Measurements from ENCODE around the gene RACK1.

Gene RACK1

DNA sequence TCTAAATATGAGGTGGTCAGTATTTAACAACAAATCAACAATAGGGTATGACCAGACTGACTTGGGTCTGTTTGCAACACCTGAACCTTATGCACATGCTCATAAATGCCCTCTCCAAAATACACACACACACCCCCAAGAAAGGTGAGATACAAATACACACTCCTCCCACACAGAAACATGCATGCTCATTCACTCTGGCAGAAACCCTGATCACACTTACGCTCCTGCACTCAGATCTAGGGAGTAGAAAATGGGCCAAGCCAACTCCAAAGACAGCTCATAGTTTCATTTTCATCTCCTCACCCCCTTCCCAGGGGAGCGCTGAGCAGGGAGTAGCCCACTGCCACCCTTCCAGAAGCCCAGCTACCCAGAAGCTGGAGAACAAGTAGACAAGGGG lies 50.0 kb downstream of the RACK1 start:
- no peak for DNase-seq

GRCh38 chr5:181192337-181193046 lies 51.2 kb downstream of the RACK1 start:
- DNase-seq, result no peak

DNA sequence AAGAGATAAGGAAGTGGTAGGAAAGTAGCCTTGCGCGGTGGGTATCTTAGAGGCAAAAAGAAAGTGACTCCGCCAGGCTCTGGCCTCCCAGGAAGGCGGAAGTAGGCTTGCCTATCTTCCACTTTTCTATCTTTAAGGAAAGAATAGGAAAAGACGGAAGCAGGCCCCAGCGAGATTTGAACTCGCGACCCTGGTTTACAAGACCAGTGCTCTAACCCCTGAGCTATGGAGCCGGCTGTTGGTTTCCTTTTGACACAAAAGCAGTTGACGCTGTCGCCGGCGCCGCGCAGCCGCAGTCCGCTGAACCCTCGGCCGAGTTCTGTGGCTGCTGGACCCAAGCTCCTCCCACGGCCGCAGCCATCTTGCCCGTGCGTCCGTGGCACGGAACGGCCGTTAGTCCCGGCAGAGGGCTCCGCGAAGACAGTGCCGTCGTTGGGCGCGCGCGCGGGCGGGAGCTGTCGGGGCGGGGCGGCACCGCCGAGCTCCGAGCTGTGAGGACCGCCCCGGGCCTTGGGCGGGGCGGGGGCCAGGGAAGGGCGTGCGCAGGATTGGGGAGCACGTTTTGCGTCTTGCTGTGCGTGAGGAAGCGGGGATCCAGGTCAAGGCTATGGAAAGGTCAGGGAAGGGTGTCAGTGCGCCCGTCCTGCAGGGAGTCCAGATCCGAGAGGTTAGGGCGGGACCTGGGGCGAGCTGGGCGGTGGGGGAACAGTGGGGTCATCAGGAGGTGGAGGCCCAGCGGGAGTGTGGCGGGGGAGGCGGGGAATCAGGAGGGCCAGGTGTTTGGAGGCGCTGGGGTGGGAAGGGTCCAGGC lies 52.0 kb downstream of the RACK1 start:
- DNase-seq, result no peak

DNA sequence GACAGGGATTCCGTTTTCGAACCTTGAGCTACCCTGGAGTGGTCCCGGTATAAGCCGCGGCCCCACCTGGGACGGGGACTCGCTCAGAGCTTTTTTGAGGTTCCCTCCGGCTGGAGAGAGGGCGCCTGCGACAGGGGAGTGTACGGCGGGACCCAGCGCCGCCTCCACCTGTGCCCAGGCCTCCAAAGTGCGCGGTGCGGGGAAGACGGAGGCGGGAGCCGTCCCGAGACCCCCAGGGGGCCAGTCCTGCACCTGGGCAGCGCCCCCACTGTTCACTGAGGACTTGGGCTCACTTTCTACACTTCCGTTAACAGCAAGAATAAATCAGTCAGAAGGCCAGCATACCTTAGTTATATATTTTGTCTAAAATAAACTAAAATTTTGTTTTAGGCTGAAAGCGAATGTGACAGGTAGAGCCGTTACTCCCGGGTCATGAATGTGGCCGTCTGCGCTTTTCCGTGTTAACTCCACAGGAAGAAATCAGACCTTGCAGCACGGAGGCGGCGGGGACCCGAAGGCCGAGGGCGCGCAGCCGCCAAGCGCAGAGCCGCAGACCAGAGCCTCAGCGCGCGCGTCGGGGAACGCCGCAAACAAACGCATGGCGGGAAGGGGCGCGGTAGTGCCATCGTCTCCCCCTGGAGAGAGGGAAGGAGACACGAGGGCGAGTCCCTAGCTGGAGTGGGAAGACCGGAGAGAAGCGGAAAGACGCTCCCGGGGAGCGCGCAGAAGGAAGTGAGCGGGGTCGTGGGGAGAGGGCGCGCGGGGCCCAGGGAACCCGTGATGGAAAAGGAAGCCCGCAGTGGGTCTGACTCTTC lies 52.8 kb downstream of the RACK1 start:
- no peak for DNase-seq

- no peak for DNase-seq
These were observed 53.6 kb downstream of the RACK1 start for GRCh38 chr5:181189962-181190710.

- no peak for DNase-seq
These were observed 54.2 kb downstream of the RACK1 start for GRCh38 chr5:181189363-181189961.

- DNase-seq, result no peak
These were observed 54.9 kb downstream of the RACK1 start for GRCh38 chr5:181188700-181189362.

DNA sequence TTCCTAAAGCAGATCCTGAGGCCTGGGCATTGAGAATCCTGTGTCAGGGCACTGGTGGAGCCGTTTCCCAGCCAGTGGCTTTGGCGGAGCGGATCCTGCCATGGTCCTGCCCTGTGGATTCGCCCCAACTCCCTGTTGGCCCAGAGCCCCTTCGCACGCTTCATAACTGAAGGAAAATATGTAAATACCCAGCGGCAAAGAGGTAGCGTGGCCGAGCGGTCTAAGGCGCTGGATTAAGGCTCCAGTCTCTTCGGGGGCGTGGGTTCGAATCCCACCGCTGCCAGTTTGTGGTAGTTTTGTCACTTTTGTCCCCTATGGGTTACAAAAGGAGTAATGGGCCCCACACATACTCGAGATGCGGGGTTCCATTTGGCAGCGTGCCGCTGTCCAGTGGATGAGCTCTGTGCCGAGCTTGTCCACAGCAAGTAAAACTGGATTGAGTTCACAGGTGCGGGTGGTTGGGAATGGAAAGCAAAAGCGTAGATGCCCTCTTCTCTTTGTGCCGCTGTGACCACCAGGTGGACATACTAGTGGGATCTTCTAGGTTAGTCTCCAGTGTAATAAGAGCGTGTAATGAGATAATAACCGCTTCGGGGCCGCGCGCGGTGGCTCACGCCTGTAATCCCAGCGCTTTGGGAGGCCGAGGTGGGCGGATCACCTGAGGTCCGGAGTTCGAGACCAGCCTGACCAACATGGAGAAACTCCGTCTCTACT lies 56.0 kb downstream of the RACK1 start:
- no peak for DNase-seq

DNA sequence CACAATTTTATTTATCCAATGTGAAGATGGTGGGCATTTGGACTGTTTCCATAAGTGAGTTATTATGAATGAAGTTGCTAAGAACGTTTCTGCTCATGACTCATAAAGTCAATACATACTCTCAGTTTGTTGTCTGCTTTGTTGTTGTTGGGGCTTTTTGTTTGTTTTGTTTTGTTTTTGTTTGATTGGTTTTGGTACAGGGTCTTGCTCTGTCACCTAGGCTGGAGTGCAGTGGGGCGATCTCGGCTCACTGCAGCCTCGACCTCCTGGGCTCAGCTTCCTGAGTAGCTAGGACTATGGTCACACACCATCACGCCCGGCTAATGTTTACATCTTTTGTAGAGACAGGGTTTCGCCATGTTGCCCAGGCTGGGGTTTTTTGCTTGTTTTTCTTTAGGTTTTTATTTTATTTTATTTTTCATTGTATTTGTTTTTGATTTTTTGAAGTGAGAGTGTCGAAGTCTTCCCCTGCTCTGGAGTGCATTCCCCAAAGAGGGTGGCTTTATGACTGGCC lies 56.7 kb downstream of the RACK1 start:
- no peak for DNase-seq
